A673 (cell line): ENCODE measurements around the gene OR8B2.
"Not testable (repeated sequence)": the region's sequence is repeated elsewhere in the genome, so short reads cannot be mapped to it uniquely, and the experiment has no call there.

Source experiments
- CTCF ChIP-seq: fragments of 300-800, 200-600 bp; sonication (generic); conservative IDR thresholded peaks from 2 replicates; pipeline ENCODE4 v1.5.1; 2017; ENCODE audit warnings: low read depth, mild to moderate bottlenecking, antibody characterized with exemption, low read length, moderate library complexity, mixed read lengths
- EZH2 ChIP-seq: fragments of 200-600 bp; sonication (generic); IDR thresholded peaks from 2 replicates; pipeline ENCODE4 v1.6.1; 2017; ENCODE audit warnings: borderline replicate concordance, low read depth, mild to moderate bottlenecking, mixed read lengths, antibody characterized with exemption, low read length; ENCODE audit not compliant: poor library complexity, severe bottlenecking

DNA sequence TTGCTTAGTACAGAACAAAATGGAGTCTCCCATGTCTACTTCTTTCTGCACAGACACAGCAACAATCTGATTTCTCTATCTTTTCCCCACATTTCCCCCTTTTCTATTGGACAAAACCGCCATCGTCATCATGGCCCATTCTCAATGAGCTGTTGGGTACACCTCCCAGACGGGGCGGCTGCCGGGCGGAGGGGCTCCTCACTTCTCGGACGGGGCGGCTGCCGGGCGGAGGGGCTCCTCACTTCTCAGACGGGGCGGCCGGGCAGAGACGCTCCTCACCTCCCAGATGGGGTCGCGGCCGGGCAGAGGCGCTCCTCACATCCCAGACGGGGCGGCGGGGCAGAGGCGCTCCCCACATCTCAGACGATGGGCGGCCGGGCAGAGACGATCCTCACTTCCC lies 18.9 kb upstream of the OR8B2 start:
- not testable (repeated sequence) for TF ChIP-seq EZH2, CTCF
